Fibroblast of skin of right biceps (primary cell): ENCODE data around the gene C10orf71.

Source experiments
- DNase-seq: peaks from one replicate; pipeline ENCODE4 v3.0.0-alpha.2; 2013

Gene C10orf71

DNA sequence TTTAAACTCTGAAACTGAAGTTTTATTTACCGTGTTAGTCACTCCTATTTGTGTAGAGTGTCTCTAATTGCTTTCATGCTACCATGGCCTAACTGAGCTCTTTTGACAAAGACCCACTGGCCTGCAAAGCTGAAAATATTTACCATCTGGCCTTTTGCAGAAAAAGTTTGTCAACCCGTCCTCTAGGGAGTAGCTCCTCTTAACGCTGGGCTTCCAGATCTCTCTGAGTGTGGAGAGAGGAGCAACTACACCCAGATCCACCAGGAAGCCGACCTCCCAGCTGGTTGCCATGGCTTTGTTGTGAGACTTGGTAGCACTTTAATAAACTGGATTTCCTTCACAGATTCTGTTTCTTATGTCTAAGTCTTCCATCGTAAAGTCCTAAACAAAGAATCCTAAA lies 4.2 kb upstream of the C10orf71 start:
- DNase-seq = no peak

DNA sequence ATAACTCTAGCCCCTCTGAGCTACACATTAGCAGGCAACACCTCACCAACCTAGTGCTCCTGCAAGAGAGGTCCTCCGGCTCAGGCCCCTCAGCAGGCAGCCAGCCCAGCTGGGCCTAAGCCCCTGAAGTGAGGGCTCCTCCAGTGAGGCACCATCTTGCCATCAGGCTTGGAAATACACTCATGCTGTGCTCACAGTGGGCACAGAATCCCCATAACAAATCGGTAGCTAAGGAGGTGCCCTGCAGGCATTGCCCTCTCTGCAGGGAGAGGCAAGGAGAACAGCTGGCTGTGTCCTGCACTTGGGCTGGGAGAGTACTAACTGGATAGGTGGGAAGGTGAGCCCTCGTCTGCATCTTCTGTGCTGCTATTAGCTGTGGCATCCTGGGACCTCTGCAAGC lies 3.7 kb upstream of the C10orf71 start:
- no peak for DNase-seq

- no peak for DNase-seq
These were observed 2.6 kb upstream of the C10orf71 start for GRCh38 chr10:49296382-49296781.

GRCh38 chr10:49296836-49297235 lies 2.1 kb upstream of the C10orf71 start:
- DNase-seq = no peak

- DNase-seq = no peak
These were observed 926 bp upstream of the C10orf71 start for GRCh38 chr10:49297818-49298670.

DNA sequence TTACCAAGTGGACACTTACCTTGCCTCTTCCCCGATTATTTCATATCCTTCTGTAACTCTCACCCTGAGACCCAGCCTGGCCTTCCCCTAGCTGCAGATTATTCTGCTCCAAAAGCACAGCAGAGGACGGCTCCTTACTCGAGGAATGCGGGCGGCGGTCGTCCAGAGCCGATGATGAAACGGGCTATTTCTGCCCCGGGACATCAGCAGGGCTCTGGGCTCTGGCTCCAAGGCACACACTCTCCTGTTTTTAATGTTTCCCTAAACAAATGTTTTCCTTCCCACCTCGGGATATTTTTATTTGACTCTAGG lies 343 bp upstream of the C10orf71 start:
- no peak for DNase-seq

DNA sequence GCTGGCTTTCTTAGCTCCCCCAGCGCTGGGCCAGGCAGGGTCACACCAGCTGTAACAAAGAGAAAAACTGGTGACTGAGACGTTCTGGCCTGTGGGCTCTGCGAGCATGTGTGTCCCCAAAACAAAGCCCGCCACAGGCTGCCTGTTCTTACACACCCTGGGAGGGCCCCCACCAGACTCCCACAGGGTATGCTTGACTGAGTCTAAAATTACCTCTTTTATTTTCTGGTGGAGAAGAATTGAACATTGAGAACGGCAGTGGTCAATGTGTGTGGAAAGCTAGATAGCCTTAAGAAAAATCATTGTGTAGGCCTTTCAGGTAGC lies 808 bp downstream of the C10orf71 start:
- no peak for DNase-seq

- DNase-seq = peak; percentile 6
These were observed 1.4 kb downstream of the C10orf71 start for GRCh38 chr10:49300140-49300974.

- no peak for DNase-seq
These were observed 2.3 kb downstream of the C10orf71 start for GRCh38 chr10:49301302-49301701.

GRCh38 chr10:49302088-49302487 lies 3.1 kb downstream of the C10orf71 start:
- no peak for DNase-seq

DNA sequence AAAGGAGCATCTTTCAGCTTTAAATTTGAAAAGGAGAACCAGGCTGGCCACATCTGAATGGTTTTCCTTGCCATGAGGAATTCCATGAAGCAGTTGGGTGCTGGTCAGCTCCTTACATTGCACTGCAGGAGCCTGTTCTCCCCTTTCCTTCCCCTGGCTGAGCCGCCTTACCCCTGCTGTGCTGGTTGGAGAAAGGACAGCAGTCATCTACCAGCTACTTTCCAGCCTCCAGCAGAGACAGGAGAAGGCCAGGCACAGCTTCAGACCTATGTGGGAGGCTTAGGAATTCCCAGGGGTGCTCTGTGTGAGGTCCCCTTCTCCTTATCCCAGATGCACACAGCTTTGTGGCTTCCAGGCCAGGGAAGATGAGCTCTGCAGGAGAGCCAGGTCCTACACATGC lies 4.7 kb downstream of the C10orf71 start:
- no peak for DNase-seq

DNA sequence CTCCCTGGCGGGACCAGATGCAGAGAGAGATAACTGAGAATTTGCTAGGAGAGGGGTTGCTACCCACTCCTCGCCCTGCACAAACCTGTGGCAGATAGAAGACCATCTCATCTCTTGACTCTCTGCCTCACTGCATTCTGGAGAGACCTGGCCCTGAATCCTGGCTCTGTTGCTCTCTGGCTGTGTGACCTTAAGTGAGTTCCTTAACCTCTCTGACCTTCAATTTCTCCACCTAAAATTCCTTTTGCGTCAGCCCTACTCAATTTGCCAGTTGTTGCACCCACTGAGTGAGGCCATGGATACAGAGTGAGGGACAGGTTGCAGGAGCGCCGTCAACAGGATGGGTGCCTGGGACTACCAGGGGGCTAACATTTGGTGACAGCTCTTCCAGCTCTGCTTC lies 5.2 kb downstream of the C10orf71 start:
- DNase-seq = no peak

GRCh38 chr10:49307921-49308320 lies 9.0 kb downstream of the C10orf71 start:
- DNase-seq = no peak

- DNase-seq = no peak
These were observed 9.9 kb downstream of the C10orf71 start for GRCh38 chr10:49308881-49309280.

- no peak for DNase-seq
These were observed 10.9 kb downstream of the C10orf71 start for GRCh38 chr10:49309691-49310411.

DNA sequence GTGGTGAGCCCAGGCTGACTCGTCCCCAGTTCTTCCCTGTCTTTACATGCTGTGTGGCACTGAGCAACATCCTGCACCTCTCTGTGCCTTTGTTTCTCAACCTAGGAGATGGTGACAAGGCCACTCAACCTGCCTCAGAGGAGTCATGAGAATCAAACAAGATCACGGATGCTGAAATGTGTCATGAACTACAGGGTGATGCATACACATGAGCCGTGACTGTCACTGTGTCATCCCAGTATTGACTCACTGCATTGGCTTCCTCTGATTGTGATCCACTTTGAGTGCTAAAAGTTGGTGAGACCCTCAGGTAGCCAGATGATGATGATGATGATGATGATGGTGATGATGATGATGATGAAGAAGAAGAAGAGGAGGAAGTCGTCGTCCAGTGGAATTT lies 11.5 kb downstream of the C10orf71 start:
- DNase-seq = no peak

DNA sequence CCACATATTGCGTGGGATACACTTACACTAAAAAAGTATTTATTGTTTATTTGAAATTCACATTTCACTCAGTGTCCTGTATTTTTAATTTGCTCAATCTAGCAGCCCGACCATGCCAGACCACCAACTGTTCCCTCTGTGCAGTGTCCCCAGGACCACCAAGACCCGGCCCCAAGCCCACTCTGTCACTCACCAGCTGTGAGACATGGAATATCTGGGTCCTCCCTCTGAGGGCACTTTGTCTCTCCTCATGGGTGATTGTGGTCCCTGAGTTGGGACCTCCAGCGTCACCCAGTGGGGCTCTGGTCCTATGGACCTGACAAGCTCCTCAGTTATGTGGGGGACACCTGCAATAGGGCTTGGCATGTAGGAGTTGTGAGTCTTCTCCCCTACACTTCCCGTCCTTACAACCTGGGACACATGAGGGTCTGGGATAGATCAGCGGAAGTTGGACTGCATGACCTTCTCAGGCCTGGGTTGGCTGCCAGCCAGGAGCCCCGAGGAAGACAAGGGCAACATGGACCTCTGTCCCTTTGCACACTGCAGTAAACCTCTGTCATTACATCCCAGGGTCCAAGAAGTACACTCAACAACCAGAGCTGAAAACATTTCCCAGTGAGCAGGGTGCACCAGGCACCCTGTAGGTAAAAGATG lies 12.1 kb downstream of the C10orf71 start:
- DNase-seq = no peak

- no peak for DNase-seq
These were observed 12.7 kb downstream of the C10orf71 start for GRCh38 chr10:49311555-49312236.

DNA sequence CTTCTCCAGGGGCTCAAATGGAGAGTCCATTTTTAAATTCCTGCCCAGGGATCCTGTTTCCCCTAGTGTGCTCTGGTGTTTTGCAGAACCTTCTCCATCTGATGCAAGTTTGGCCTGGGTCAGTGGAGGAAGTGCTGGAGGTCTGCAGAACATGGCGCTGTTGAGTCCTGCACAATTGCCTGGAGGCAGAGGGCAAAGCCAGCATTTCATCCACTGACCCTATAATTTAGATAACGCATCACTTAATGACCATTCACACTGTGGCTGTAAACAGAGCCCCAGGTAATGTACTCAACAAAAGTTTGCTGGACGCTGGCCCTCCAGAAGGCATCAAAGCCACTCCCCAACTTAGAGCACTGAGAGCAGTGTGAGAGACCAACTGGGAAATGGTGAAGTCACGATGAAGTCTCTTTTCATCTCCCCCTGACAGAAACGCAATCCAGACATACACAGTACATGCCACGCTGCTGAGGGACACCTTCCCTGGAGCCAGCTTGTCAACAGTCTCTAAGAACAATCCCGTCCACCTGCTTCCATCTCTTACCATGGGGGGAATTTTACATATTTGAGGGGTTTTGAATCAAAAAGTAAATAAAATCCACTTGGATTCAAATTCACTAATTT lies 13.4 kb downstream of the C10orf71 start:
- DNase-seq = no peak

DNA sequence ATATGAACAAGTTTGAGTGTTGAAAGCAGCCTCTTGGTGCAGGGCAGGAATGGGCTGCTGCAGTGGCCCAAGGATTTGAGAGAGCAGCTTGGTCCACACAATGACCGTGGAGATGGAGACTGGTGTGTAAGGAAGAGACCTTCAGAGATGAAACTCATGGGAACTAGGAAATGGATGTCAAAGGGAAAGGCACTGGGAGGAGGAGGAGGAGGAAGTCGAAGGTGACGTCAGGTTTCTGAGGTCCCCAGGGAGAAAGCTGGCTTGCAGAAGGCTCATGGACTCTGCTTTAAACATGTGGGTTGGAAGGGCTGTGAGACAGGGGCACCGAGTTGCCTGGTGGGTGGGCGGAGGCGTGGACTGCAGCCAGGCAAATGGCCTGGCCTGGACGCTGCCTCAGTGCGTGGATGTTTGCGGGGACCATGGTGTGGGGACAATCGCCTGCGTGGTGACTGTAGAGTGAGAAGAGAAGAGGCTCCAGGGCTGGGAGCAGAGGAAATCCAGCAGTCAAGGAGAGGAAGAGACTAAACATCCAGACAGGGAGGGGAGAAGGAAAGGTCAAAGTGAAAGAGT lies 14.6 kb downstream of the C10orf71 start:
- no peak for DNase-seq

GRCh38 chr10:49314806-49315205 lies 15.8 kb downstream of the C10orf71 start:
- no peak for DNase-seq

DNA sequence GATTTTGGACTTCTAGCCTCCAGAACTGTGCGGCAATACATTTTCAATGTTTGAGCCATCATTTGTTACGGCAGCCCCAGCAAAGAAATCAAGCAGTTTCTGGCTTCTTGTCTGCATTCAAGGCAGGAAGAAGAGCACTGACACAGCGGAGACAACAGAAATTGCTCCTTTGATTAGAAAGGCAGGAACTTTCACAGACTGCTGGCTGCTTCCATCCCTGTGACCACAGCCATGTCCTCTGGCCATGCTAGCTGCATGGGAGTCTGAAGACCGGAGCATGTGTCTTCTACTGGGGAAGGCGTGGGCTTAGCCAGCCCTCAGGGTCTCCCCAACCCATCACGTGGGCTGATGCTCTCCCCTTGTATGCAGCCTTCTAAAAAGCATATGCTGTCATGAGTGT lies 19.1 kb downstream of the C10orf71 start:
- DNase-seq = no peak
